NB4 (cell line): Measurements from ENCODE around the gene KCTD21.

Experiments
- CTCF ChIP-seq: IDR thresholded peaks from one replicate; pipeline ENCODE4 v1.5.1; 2012; ENCODE audit warnings: low read depth, low read length
- MYC ChIP-seq: IDR thresholded peaks from 2 replicates; pipeline ENCODE4 v1.6.1; 2011; ENCODE audit warnings: low read depth, low read length

- TF ChIP-seq MYC, result no peak
- TF ChIP-seq CTCF, result no peak
Observed at GRCh38 chr11:78180751-78181150, 7.7 kb downstream of the KCTD21 start.
